ENCODE data around the gene SLC22A16.
"Not testable (repeated sequence)": the region's sequence is repeated elsewhere in the genome, so short reads cannot be mapped to it uniquely, and the experiment has no call there.

SLC22A16 gene

GRCh38 chr6:110476046-110476849, at the start of gene SLC22A16:
Gene SLC22A16 (minus strand): TSS chr6:110476613. CDS start chr6:110476574, 39 bp downstream.
- no peak for DNase-seq (ENCODE audit: low read depth)

- no peak for DNase-seq (ENCODE audit: low read depth)
Measured at GRCh38 chr6:110525001-110525400, 48.6 kb upstream of the SLC22A16 start.

DNA sequence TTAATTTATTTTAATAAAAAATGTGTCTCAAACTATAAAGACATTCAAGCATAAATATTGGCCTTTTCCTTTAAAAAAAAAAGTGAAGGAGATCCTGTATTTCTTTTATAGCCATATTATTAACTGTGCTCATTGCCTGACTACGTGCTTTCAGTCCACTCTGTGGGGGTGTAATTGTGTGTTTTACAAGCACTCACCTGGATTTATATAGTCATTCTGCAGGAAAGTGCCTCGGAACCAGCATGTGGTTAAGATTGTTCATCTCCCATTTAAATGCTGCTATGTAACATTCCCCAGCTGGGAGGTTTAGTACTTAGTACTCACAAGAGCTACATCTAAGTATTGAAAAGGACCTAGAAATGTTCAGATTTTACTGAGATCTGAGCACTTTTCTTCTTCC, 47.9 kb upstream of the SLC22A16 start:
- no peak for DNase-seq (ENCODE audit: low read depth)

DNA sequence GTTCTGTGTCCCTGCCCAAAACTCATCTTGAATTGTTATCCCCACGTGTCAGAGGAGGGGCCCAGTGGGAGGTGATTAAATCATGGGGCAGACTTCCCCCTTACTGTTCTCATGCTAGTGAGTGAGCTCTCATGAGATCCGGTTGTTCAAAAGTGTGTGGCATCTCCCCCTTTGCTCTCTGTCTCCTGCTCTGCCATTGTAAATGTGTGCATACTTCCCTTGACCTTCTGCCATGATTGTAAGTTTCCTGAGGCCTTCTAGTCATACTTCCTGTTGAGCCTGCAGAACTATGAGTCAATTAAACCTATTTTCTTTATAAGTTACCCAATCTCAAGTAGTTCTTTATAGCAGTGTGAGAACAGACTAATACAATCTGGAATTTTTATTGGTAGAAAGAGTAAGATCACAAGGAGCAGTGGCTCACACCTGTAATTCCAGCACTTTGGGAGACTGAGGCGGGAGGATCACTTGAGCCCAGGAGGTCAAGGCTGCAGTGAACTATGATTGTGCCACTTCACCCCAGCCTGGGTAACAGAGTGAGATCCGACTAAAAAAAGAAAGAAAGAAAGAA, 47.1 kb upstream of the SLC22A16 start:
- DNase-seq (ENCODE audit: low read depth): no peak

DNA sequence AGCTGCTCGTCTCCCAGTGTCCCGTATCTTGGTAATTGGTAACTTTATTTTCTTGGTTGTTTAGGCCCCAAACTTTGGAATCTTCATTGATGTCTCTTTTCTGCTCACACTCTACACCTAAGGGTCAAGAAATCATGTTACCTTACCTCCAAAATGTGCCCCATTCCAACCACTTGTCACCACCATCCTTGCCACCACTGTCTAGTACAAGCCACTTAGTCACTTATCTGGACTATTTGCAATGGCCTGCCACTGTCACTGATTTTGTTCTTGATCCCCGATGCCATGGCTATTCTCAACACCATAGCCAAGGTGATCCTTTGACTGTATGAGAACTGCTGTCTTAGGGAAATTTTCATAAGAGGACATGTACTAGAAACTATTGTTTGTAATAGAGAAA, 46.0 kb upstream of the SLC22A16 start:
- no peak for DNase-seq (ENCODE audit: low read depth)

DNA sequence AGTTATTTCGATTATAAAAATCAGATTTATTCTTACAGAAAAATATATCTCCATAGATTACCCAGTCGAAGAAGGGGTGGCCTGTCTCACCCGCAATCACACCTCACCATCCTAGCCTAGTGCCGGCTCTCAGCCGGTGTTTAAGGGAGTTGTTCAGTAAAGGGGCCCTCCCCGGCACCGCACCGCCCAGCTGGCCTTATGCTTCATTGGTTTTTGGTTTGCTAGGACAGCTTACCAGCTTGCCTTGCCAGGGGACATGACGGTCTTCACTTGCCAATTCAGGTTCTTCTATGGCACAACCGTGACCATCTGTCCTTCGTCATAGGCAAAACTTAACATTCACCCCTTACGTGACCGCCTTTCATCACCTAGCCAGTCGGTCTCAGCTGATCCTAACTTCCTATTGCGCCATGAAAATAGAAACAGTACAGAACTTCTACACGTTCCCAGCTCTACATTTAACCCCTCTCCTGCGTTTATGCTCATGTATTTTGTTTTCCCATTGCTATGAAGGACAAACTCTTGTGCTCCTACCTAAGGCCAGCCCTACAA, 44.7 kb upstream of the SLC22A16 start:
- DNase-seq (ENCODE audit: low read depth): no peak

DNA sequence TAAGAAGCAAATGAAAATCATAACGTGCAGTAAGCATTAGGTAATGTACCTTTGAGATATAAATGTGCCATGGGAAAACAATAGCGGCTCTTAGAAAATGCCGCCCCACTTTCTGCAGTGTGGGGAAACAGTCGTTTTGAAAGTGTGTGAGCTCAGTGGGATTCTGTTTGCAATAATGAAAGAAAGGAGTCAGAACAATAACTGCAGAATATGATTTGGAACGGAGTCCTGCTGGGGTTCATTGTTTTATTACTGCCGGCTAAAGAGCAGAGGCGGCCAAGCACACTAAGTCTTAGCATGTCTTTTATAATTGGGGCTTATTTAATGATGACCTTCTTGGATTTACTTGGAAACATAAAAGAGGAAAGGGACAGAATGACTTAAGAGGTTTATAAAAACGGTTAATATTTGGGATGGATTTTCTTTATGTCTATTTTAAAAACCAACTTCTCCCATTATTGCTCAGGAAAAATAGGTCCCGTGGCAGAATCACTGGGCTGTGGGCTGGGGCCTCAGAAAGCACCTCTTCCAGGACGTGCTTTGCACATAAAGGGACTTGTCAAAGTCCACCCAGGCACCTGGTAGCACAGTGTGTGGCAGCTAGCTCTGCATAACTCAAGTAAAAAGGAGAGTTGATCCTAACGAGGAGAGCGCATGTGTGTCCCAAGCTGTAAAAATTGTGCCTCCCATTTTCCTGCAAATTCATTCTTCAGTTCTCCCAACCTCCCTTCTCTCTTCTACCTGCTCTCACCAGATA, 44.0 kb upstream of the SLC22A16 start:
- DNase-seq (ENCODE audit: low read depth): no peak

DNA sequence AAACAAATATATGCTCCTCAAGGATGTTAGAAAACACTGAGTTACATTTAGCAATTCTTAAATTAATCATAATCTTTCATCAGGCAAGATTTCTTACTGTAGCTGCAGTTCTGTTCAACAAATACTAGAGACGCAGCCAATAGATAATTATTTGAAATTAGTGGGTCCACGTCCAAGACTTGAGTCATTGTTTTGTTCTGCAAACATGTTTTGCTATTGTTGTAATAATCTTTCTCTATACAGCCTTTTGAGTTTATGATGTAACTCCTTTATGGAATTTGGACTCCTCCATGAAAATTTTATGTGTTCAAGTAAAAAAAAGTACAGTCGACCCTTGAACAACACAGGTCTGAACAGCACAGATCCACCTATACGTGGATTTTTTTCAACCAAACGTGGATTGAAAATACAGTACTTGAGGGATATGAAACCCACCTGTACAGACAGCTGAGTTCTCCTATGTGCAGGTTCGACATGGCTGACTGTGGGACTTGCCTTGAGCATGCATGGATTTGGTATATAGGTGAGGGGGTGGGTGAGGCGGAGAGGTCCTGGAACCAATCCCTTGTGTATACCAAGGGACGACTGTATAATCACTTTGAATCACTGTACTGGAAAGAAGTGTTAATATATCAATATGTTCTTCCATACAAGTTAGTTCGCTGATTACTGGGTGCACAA, 41.3 kb upstream of the SLC22A16 start:
- DNase-seq (ENCODE audit: low read depth): no peak

- no peak for DNase-seq (ENCODE audit: low read depth)
Measured at GRCh38 chr6:110517034-110517433, 40.6 kb upstream of the SLC22A16 start.

DNA sequence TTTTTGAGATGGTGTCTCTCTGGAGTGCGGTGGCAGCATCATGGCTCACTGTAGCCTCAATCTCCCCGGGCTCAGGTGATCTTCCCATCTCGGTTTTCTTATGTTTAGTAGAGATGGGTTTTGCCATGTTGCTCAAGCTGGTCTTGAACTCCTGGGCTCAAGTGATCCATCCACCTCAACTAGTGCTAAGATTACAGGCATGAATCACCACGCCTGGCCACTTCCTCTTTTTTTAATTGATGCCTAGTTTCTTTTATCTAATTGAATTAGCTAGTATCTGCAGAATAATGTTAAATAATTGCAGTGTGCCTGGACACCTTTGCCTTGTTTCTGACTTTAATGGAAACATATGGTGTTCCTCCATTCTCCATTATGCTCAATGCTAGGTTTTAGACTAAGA, 38.4 kb upstream of the SLC22A16 start:
- no peak for DNase-seq (ENCODE audit: low read depth)

DNA sequence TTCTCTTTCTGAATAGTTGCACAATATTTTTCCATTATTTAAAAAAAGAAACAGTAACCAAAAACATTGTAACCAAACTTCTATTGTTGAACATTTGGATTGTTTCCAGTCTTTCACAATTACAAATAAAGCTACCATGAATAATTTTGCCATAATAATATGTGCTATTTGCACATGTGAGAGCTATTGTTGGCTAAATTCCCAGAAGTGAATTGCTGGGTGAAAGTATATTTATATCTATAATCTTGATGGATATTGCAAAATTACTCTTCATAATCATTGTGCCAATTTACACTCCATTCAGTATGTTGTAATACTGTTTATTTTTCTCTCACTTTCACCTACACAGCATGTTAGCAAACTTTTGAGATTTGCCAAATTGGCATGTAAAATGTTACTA, 36.6 kb upstream of the SLC22A16 start:
- no peak for DNase-seq (ENCODE audit: low read depth)

- DNase-seq (ENCODE audit: low read depth): not testable (repeated sequence)
Measured at GRCh38 chr6:110512549-110512948, 36.1 kb upstream of the SLC22A16 start.

- DNase-seq (ENCODE audit: low read depth): no peak
Measured at GRCh38 chr6:110511401-110511800, 35.0 kb upstream of the SLC22A16 start.

- DNase-seq (ENCODE audit: low read depth): peak; percentile 68
Measured at GRCh38 chr6:110509617-110510241, 33.3 kb upstream of the SLC22A16 start.

DNA sequence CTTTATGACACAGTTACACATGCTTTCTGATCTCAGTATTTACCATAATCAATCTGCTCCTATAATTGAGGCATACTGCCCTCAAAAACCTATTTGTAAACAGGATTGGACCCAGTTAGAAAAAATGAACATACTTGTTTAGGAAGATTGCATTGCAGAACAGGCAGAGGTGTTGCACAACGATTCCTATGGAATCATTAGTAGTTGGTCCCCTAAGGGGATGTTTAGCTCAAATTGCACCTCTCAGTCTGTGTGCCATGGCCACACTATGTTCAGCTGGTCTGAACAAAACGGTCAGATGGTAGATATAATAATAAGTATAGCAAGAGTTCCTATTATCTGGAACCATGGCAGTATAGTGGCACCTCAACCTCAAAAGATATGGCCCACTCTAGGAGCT, 28.5 kb upstream of the SLC22A16 start:
- not testable (repeated sequence) for DNase-seq (ENCODE audit: low read depth)

- DNase-seq (ENCODE audit: low read depth): no peak
Measured at GRCh38 chr6:110495949-110496348, 19.5 kb upstream of the SLC22A16 start.

DNA sequence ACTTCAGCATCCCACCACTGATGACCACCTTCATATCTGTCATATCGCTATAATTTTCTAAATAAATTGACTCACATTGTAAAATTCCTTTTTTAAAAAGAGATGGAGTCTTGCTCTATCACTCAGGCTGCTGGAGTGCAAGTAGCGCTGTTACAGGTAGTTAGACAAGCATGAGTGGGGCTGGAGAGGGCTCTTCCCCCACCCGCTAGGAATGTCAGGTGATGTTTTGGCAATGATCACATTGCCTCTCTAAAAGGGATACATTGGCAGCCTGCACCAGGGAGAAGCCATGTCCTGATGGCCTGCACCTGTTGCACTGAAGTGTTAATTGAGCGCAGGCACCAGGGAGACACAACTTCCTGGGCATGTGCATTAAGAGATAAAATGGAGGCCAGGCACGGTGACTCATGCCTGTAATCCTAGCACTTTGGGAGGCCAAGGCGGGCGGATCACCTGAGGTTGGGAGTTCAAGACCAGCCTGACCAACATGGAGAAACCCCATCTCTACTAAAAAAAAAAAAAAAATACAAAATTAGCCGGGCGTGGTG, 16.9 kb upstream of the SLC22A16 start:
- DNase-seq (ENCODE audit: low read depth): no peak

DNA sequence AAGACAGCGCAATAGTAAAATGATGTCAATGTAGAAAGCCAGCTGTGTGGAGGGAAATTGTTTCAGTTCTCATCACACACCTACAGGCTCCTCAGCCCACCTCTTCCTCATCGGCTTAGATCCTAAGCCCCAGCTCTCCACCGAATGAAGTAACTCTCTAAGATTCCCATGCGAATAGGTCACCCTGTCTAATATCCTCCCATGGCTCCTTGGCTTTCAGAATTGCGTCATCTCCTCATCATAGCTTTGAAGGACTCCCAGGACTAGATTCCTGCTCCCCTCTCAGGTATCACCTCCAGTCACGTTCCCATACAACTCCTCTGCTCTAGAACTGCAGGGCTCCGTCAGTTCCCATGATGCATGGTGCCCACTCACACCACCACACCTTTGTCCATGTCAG, 16.2 kb upstream of the SLC22A16 start:
- DNase-seq (ENCODE audit: low read depth): no peak

DNA sequence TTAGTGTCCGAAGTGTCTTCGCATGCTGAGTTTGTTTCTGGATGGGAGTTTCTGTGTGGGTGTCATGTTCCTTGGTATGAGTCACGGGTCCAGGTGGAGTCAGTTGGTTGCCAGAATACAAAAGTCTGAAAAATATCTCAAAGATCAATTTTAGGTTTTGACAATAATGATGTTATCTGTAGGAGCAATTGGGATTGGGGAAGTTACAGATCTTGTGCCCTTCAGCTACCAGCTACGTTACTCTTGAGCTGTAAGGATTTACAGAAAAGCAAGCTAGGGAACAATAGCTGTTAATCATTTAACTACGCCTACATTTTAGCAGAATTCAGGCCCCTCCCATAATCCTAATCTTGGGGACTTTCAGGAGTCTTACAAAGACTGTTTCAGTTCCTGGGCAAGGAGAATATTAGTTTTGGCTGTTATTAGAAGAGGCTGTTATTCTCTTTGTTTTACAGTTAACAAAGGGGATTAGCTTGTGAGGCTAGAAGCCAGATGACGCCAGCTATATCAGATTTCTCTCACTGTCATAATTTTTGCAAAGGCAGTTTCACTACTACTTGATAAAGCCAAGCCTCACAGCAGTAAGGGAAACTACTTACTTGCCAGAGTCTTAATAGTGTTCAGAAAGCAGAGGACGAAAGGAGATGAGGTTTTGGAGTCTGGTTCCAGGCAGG, 15.4 kb upstream of the SLC22A16 start:
- DNase-seq (ENCODE audit: low read depth): no peak

- DNase-seq (ENCODE audit: low read depth): no peak
Measured at GRCh38 chr6:110491299-110491643, 14.9 kb upstream of the SLC22A16 start.

GRCh38 chr6:110490110-110490509, 13.7 kb upstream of the SLC22A16 start:
- DNase-seq (ENCODE audit: low read depth): no peak
